Ascending aorta (tissue), 2 donors: ENCODE data around the gene TMEM132D. TPM values are rescaled to one million over a fixed set of nuclear protein-coding genes. Genes with fewer than 3 reads are reported as not detected.

Experiments
- DNase-seq, 2 donors: peaks; one replicate each; pipeline ENCODE4 v3.0.0-alpha.2; 2019; ENCODE audit warnings: low spot score in 2 of 2
- H3K27ac ChIP-seq, 2 donors: fragments of 200-600 bp; sonication (generic); one replicate each; pipeline ENCODE4 v1.5.1; 2016 to 2017; ENCODE audit warnings: mild to moderate bottlenecking in 1 of 2
- H3K27me3 ChIP-seq: fragments of 200-600 bp; sonication (generic); one replicate; pipeline ENCODE4 v1.5.1; 2017
- H3K36me3 ChIP-seq, 2 donors: fragments of 200-600 bp; sonication (generic); one replicate each; pipeline ENCODE4 v1.5.1; 2016
- H3K4me1 ChIP-seq, 2 donors: fragments of 200-600 bp; sonication (generic); one replicate each; pipeline ENCODE4 v1.5.1; 2016 to 2017; ENCODE audit warnings: mild to moderate bottlenecking in 1 of 2
- H3K4me3 ChIP-seq, 2 donors: fragments of 200-600 bp; sonication (generic); one replicate each; pipeline ENCODE4 v1.5.1; 2016 to 2017; ENCODE audit warnings: mild to moderate bottlenecking in 1 of 2
- H3K9me3 ChIP-seq, 2 donors: fragments of 200-600 bp; sonication (generic); one replicate each; pipeline ENCODE4 v1.5.1; 2016
- intact Hi-C: fragments of 100-400 bp; cut with DNase I; formaldehyde crosslinking; loops from one replicate; pipeline ENCODE4 v1.15.1; 2023
- total RNA-seq: library from RNA; depleted of rRNA; stranded (reverse); fragments of >200 nt; gene quantifications from one replicate; pipeline ENCODE4 v1.1.0, GENCODE V29; 2016
- TF ChIP-seq, protein P1 (sequence below), 3 experiments: fragments of 200-600 bp in 2 of 3; fragments of 450-650 bp in 1 of 3; sonication (generic) in 2 of 3; IDR thresholded peaks; one replicate each; pipeline ENCODE4 v1.5.1; 2016 to 2019; ENCODE audit warnings: antibody characterized with exemption in 3 of 3, mild to moderate bottlenecking in 1 of 3, moderate library complexity in 1 of 3

Gene TMEM132D
- total RNA-seq, 1 donor from 2014 or later: not detected

- TF ChIP-seq, protein P1, sequence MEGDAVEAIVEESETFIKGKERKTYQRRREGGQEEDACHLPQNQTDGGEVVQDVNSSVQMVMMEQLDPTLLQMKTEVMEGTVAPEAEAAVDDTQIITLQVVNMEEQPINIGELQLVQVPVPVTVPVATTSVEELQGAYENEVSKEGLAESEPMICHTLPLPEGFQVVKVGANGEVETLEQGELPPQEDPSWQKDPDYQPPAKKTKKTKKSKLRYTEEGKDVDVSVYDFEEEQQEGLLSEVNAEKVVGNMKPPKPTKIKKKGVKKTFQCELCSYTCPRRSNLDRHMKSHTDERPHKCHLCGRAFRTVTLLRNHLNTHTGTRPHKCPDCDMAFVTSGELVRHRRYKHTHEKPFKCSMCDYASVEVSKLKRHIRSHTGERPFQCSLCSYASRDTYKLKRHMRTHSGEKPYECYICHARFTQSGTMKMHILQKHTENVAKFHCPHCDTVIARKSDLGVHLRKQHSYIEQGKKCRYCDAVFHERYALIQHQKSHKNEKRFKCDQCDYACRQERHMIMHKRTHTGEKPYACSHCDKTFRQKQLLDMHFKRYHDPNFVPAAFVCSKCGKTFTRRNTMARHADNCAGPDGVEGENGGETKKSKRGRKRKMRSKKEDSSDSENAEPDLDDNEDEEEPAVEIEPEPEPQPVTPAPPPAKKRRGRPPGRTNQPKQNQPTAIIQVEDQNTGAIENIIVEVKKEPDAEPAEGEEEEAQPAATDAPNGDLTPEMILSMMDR (IDR thresholded peaks at IDR 0.05): no peak
- Histone ChIP-seq H3K36me3 (no peaks in the 10 kb centered on the region), H3K4me3 (no peak overlapping the region), H3K4me1 (no peaks in the 10 kb centered on the region), H3K27me3 (no peaks in the 10 kb centered on the region), H3K9me3 (no peaks in the 10 kb centered on the region), H3K27ac (no peak overlapping the region)
- DNase-seq: no peak
- intact Hi-C loops: no loop called here
Measured at GRCh38 chr12:129631316-129631715, 272.5 kb downstream of the TMEM132D start.

GRCh38 chr12:129629901-129630300 is 273.9 kb downstream of the TMEM132D start:
- intact Hi-C loops: no loop called here
- no peaks in the 10 kb centered on the region for H3K36me3 ChIP-seq
- no peaks in the 10 kb centered on the region for H3K4me1 ChIP-seq
- no peaks in the 10 kb centered on the region for H3K9me3 ChIP-seq
- H3K27ac ChIP-seq: no peak overlapping the region
- no peak overlapping the region for H3K4me3 ChIP-seq
- H3K27me3 ChIP-seq: no peaks in the 10 kb centered on the region
- no peak for DNase-seq
- TF ChIP-seq, protein P1 (IDR thresholded peaks at IDR 0.05): no peak

DNA sequence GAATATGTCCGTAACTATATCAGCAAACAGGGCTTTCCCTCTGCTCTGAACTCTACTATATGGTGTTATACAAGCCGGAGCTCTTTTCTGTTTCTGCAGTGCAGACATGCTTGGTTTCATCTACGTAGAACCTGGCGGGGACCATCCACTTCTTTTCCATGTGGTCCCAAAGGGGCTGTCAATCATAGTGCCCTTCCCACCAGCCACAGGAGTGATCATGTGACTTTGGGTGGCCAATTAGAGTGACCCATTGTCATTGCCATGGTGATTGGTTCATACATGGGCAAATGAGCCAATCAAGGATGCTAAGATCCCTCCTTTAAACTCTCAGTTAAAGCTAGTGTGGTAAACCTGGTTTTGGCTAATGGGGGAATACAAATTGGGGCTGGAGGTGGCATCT is 281.3 kb downstream of the TMEM132D start:
- H3K4me3 ChIP-seq: no peak overlapping the region
- intact Hi-C loops: no loop called here
- no peaks in the 10 kb centered on the region for H3K9me3 ChIP-seq
- H3K4me1 ChIP-seq: no peaks in the 10 kb centered on the region
- DNase-seq: no peak
- no peak overlapping the region for H3K27ac ChIP-seq
- no peaks in the 10 kb centered on the region for H3K27me3 ChIP-seq
- TF ChIP-seq, protein P1 (IDR thresholded peaks at IDR 0.05): no peak
- H3K36me3 ChIP-seq: no peaks in the 10 kb centered on the region

GRCh38 chr12:129619271-129619670 is 284.6 kb downstream of the TMEM132D start:
- no peaks in the 10 kb centered on the region for H3K4me1 ChIP-seq
- H3K27me3 ChIP-seq: no peaks in the 10 kb centered on the region
- intact Hi-C loops: no loop called here
- no peak for DNase-seq
- no peak overlapping the region for H3K4me3 ChIP-seq
- H3K27ac ChIP-seq: no peak overlapping the region
- TF ChIP-seq, protein P1 (IDR thresholded peaks at IDR 0.05): no peak
- no peaks in the 10 kb centered on the region for H3K9me3 ChIP-seq
- H3K36me3 ChIP-seq: no peaks in the 10 kb centered on the region

- no peaks in the 10 kb centered on the region for H3K27me3 ChIP-seq
- no peaks in the 10 kb centered on the region for H3K9me3 ChIP-seq
- no peak overlapping the region for H3K27ac ChIP-seq
- no peak overlapping the region for H3K4me3 ChIP-seq
- no peaks in the 10 kb centered on the region for H3K36me3 ChIP-seq
- TF ChIP-seq, protein P1 (IDR thresholded peaks at IDR 0.05): no peak
- no peak for DNase-seq
- H3K4me1 ChIP-seq: no peaks in the 10 kb centered on the region
- intact Hi-C loops: no loop called here
Measured at GRCh38 chr12:129617849-129618248, 286.0 kb downstream of the TMEM132D start.

DNA sequence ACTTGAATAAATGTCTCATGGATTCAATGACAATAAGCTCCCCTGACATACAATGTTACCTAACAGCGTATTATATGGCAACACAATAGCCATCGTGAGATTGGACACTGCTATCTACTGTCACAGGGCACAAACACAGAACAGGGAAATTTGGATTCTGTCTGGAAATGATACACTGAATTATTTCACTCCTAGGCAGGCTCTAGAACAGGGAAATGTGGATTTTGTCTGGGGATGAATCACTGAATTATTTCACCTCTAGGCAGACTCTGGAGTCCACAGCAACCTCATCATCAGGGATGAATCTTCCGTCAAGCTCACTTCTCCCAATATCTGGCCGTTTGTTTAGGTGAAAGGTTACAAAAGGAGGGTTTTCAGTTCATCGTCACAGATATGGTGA is 288.8 kb downstream of the TMEM132D start:
- intact Hi-C loops: no loop called here
- TF ChIP-seq, protein P1 (IDR thresholded peaks at IDR 0.05): no peak
- Histone ChIP-seq H3K27ac (no peak overlapping the region), H3K4me1 (no peaks in the 10 kb centered on the region), H3K36me3 (no peaks in the 10 kb centered on the region), H3K4me3 (no peak overlapping the region), H3K27me3 (no peaks in the 10 kb centered on the region), H3K9me3 (no peaks in the 10 kb centered on the region)
- no peak for DNase-seq
